HG03439 (cell line): Measurements from ENCODE around the gene NDUFA13.

ENCODE experiments used
- ATAC-seq: cut with Tn5 transposase; IDR thresholded peaks from one replicate; pipeline ENCODE4 v1.9.1; 2021; ENCODE audit warnings: mild to moderate bottlenecking, moderate library complexity; ENCODE audit not compliant: unreplicated experiment

NDUFA13 gene

GRCh38 chr19:19506592-19506991, 9.4 kb upstream of the NDUFA13 start:
- ATAC-seq, result no peak

- ATAC-seq, result no peak
Observed at GRCh38 chr19:19507354-19507753, 8.7 kb upstream of the NDUFA13 start.

- ATAC-seq, result no peak
Observed at GRCh38 chr19:19508217-19508616, 7.8 kb upstream of the NDUFA13 start.

GRCh38 chr19:19510432-19510831, 5.6 kb upstream of the NDUFA13 start:
- no peak for ATAC-seq

- no peak for ATAC-seq
Observed at GRCh38 chr19:19513682-19514081, 2.3 kb upstream of the NDUFA13 start.

GRCh38 chr19:19514215-19514657, 1.8 kb upstream of the NDUFA13 start:
- no peak for ATAC-seq

GRCh38 chr19:19514881-19515641, 964 bp upstream of the NDUFA13 start, which contains the start of gene TSSK6:
TSS of gene TSSK6 (minus strand) at chr19:19515548. CDS start at chr19:19515427, 121 bp downstream.
- no peak for ATAC-seq

GRCh38 chr19:19517235-19517619, 1.2 kb downstream of the NDUFA13 start:
- ATAC-seq, result no peak

GRCh38 chr19:19520989-19521388, 5.0 kb downstream of the NDUFA13 start:
- ATAC-seq, result no peak

GRCh38 chr19:19523177-19523576, 7.2 kb downstream of the NDUFA13 start:
- ATAC-seq, result no peak

- ATAC-seq, result no peak
Observed at GRCh38 chr19:19524053-19524452, 8.0 kb downstream of the NDUFA13 start.

GRCh38 chr19:19525611-19526380, 9.8 kb downstream of the NDUFA13 start:
- no peak for ATAC-seq

GRCh38 chr19:19526581-19527370, 10.8 kb downstream of the NDUFA13 start:
- ATAC-seq, result no peak

- ATAC-seq, result no peak
Observed at GRCh38 chr19:19527371-19527656, 11.3 kb downstream of the NDUFA13 start.

GRCh38 chr19:19527674-19528625, 11.9 kb downstream of the NDUFA13 start:
- no peak for ATAC-seq

- no peak for ATAC-seq
Observed at GRCh38 chr19:19528721-19529490, 12.9 kb downstream of the NDUFA13 start, which contains the start of gene YJEFN3. TSS of gene YJEFN3 (plus strand) at chr19:19528911. CDS start at chr19:19528933, 22 bp downstream.

GRCh38 chr19:19529783-19530422, 13.9 kb downstream of the NDUFA13 start:
- ATAC-seq, result no peak

GRCh38 chr19:19530423-19530804, 14.4 kb downstream of the NDUFA13 start:
- ATAC-seq, result no peak

- no peak for ATAC-seq
Observed at GRCh38 chr19:19530889-19531288, 14.9 kb downstream of the NDUFA13 start.
